Measurements from ENCODE around the gene ACSS1. TPM values are rescaled to one million over a fixed set of nuclear protein-coding genes. Genes with fewer than 3 reads are reported as not detected.

The ACSS1 gene
- total and polyA plus RNA-seq, 2 of the 8 experiments (the other 6 are each of a cell fraction or from before 2014, with no cell fraction given), result 2.6 to 3.4 TPM

GRCh38 chr20:24981790-24982189 lies 76.1 kb downstream of the ACSS1 start:
- H3K23ac ChIP-seq (ENCODE audit: insufficient read length), result no peak overlapping the region
- no peak overlapping the region for H2BK20ac ChIP-seq (ENCODE audit: low read length)
- H2BK15ac ChIP-seq (ENCODE audit: low read length), result no peak overlapping the region
- H4K8ac ChIP-seq (ENCODE audit: extremely low read depth, insufficient read depth, low read length), result no peak overlapping the region
- H4K5ac ChIP-seq (ENCODE audit: insufficient read length, low read depth, low read length), result no peak overlapping the region
- H2BK12ac ChIP-seq (ENCODE audit: low read depth, low read length), result no peak overlapping the region
- TF ChIP-seq BCL11A (IDR thresholded peaks at IDR 0.05; ENCODE audit: low read depth in 2 of 2, low read length in 2 of 2) (no peak), HDAC2 (IDR thresholded peaks at IDR 0.05; ENCODE audit: borderline replicate concordance in 1 of 2, low read depth in 2 of 2, low read length in 2 of 2) (no peak), FOSL1 (IDR thresholded peaks at IDR 0.05; ENCODE audit: insufficient read depth, low read depth, low read length) (no peak)
- no peak overlapping the region for H3K56ac ChIP-seq (replicated peaks; ENCODE audit: insufficient read length, low read depth, low read length)
- H3K36me3 ChIP-seq (ENCODE audit: control insufficient read depth in 2 of 4, insufficient read depth in 4 of 4, low read length in 3 of 4), result peaks cover 0 to 26% (median 10%) of the 10 kb centered on the region in 4 experiments; a peak in 6 of 8 replicates
- FAIRE-seq, result no peak
- peaks cover 3 to 8% of the 10 kb centered on the region in 2 experiments; a peak in 3 of 4 replicates for H3K9me3 ChIP-seq (ENCODE audit: insufficient read depth in 2 of 2, low read depth in 1 of 2, low read length in 1 of 2)
- POLR2A ChIA-PET (ENCODE audit: partially characterized antibody), result no interaction called here
- no peak overlapping the region for H3K18ac ChIP-seq (ENCODE audit: extremely low read depth, low read length)
- H3K4ac ChIP-seq (replicated peaks; ENCODE audit: insufficient read length, low read depth, low read length), result no peak overlapping the region
- H4K91ac ChIP-seq (replicated peaks; ENCODE audit: insufficient read length, low read length), result no peak overlapping the region
- H2BK5ac ChIP-seq (ENCODE audit: low read depth, low read length), result no peak overlapping the region
- no peak for DNase-seq (ENCODE audit: low read depth in 1 of 2, low spot score in 2 of 2)
- H3K79me1 ChIP-seq (ENCODE audit: low read depth, low read length), result peaks cover 3% of the 10 kb centered on the region
- no peaks in the 10 kb centered on the region for H4K20me1 ChIP-seq (replicated peaks in 1 of 2; ENCODE audit: control insufficient read depth in 1 of 2, insufficient read depth in 2 of 2, low read length in 2 of 2)
- H3K14ac ChIP-seq (ENCODE audit: insufficient read length), result no peak overlapping the region
- H3K27ac ChIP-seq (ENCODE audit: low read depth, low read length), result no peak overlapping the region
- no peak overlapping the region for H2AK5ac ChIP-seq (ENCODE audit: low read depth, low read length)
- H3K4me1 ChIP-seq (replicated peaks in 1 of 4; ENCODE audit: control insufficient read depth in 3 of 4, insufficient read depth in 4 of 4, low read length in 3 of 4), result no peaks in the 10 kb centered on the region
- no peaks in the 10 kb centered on the region for H3K23me2 ChIP-seq (ENCODE audit: low read depth, low read length)
- peaks cover 0 to 32% of the 10 kb centered on the region in 2 experiments; a peak in 1 of 4 replicates for H3K79me2 ChIP-seq (ENCODE audit: control insufficient read depth in 1 of 2, insufficient read depth in 2 of 2, low read length in 2 of 2)
- H2AFZ ChIP-seq (ENCODE audit: low read length), result no peak overlapping the region
- H3K4me3 ChIP-seq (ENCODE audit: extremely low read depth in 1 of 4, insufficient read depth in 2 of 4, low read depth in 3 of 4, low read length in 4 of 4), result no peak overlapping the region
- no peak overlapping the region for H3K4me2 ChIP-seq (ENCODE audit: insufficient read depth in 1 of 2, low read depth in 2 of 2, low read length in 2 of 2)
- H2BK120ac ChIP-seq (replicated peaks; ENCODE audit: low read depth, low read length), result no peak overlapping the region
- CTCF ChIA-PET (ENCODE audit: partially characterized antibody), result interaction anchor here (1.9 kb wide), 1 partner anchor 81 kb away, joined by 4 read pairs; no protein-coding TSS in a partner anchor
- no peaks in the 10 kb centered on the region for H3K27me3 ChIP-seq (replicated peaks in 1 of 4; ENCODE audit: control insufficient read depth in 3 of 4, extremely low read depth in 1 of 4, insufficient read depth in 3 of 4, low read length in 3 of 4)
- WGBS, 2 experiments (ENCODE audit: extremely low coverage in 1 of 2, insufficient coverage in 1 of 2, insufficient read length in 1 of 2, insufficient replicate concordance in 2 of 2, low coverage in 1 of 2, low lambda C conversion rate in 2 of 2, missing lambda C conversion rate in 1 of 2), result 94% methylated on average over 3 of the region's 3 CpGs; no CpG with 5 or more reads in 1 of the 2 experiments
- no peak overlapping the region for H3K9ac ChIP-seq (replicated peaks in 1 of 4; ENCODE audit: extremely low read depth in 1 of 4, low read depth in 3 of 4, low read length in 3 of 4)
